ENCODE measurements around the gene CRABP2.

The CRABP2 gene

DNA sequence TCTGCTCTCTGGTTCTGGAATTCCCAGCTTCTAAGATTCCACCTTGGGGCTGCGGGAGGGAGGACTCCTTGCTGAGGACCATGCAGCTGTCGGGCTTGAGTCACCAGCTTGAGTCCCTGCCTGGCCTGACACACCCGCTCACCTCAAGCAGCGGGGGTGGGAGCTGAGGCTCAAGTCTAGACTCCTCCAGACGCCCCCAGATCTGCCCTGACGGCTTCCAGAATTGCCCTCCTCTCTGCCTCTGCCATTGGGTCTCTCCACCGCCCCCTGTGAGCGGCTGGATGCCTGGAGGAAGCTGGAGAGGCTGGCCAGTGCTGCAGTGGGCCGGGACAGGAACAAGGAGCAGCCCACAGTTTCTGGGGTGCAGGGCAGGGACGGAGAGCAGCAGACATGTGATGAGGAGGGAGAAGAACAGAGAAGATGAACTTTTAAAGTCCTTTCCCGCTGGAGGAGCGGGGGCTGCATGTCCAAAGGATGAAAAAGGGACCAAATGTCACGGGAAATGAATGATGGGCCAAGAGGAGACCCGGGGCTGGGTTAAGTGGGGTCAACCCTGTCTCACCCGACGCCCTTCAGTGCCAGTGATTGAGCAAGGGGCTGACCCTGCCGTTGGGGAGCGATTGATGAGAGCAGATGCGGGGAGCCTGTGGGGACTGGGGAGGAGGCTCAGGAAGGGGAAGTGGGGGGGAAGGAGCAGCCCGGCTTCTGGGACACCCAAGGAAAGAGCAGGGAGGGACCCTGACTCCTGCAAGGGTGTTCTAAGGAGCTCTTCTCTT is 13.5 kb downstream of the CRABP2 start:
- FAIRE-seq (no peak), DNase-seq (ENCODE audit: low spot score) (peak; percentile 60)

DNA sequence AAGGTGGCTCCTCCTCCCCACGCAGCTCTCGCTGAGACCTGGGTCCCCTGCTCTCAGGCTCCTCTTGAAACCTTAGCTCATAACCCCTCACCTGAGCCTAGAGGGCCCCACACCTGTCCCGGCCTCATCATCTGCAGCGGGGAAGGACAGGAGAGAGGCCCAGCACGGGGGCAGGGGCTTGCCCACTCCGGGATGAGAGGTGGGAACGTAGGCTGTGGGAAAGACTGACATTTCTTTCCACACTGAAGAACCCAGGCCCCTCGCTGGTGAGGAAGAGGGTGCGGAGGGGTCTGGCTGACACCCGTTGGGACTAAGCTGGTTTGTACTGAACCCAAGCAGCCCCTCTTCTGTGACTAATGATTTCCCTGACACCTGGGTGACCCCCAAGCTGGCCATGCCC is 14.2 kb downstream of the CRABP2 start:
- FAIRE-seq (no peak), DNase-seq (ENCODE audit: low spot score) (no peak)

DNA sequence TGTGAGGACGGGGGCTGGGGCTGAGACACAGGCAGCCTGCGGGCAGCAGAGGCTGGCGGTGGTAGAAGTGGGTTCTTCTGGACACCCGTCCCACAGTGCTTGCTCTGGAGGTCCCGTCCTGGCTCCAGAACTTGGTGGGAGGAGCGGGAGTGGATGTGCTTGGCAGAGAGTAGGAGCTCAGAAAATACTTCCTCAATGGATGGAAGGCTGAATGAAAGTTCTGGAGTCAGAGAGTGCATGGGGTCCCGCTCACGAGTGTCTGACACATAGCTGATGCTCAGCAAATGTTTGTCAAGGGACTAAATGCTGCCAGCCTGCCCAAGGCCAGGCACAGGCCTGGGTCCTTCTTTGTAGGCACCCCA is 14.7 kb downstream of the CRABP2 start:
- no peak for FAIRE-seq
- no peak for DNase-seq (ENCODE audit: low spot score)

DNA sequence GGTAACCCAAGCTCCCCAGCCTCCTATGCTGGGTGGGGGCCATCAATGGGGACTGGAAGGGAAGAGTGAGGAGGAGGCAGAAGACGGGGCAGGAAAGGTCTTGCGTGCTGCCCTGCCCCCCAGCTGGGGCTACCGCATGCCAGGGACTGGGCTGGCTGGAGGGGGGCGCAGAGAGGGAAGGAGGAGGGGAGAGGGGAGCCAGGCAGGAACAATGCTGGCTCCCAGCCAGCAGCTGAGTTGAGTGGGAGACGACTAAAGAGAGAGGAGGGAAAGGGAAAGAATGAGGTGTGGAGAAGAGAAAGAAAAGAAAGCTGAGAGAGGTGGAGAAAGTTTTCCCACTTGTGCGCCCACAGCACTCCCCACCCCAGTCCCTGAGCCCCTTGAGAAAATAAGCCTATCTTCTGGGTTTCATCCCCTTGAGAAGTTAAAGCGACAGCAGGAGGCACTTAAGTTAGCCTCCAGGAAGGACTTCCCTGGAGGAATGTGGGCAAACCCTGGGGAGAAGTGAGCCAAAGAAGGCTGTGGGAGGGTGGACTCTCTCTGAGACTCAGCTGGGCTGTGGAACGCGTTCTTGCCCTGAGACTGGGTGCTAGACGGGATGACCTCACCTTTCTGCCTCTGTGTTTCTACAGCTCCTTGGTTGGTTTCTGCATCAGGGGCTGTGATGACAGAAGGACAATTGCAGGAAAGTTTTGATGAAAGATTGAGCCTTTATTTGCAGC is 15.3 kb downstream of the CRABP2 start:
- DNase-seq (ENCODE audit: low spot score) (peak; percentile 20), FAIRE-seq (no peak)

DNA sequence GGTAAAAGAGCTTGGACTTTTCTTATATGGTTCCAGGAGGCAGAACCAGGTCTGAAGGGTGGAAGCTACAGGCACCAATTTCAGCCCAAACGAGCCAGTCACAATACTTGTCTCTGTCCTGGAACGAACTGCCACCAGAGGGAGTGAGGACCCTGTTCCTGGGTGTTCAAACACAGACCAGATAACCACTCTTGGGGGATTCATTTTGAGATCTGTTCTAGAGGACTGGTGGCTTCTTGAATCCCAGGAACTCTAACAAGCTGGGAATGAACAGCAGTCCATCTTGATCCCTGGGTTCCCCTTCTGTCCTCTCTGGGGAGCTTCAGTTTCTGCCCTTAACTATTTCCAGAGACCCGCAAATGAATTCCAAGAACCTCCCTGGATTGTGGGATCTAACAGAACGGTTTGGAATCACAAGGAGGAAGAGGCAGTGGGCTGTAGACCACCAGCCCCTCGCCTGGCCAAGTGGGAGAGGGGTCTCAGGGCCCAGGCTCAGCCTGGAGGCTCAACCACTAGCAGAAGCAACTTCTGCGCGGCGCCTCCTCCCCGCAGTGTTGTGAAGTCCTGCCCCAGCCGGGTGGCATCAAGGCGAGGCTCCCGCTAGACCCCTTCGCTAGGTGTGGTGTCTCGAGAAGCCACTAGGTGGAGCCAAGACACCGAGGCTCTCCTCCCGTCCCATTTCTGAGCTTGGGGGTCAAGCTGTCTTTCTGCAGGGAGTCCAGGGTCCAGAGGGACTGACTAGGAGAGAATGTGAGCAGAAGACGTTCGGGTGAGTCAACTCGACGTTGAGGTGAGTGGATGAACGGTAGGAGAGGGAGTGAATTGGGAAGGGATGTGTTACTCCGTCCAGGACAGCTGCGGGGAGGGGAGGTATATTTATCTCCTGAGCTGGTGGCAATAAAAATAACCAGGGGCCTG is 16.1 kb downstream of the CRABP2 start:
- FAIRE-seq (no peak), DNase-seq (ENCODE audit: low spot score) (peak; percentile 76)

DNA sequence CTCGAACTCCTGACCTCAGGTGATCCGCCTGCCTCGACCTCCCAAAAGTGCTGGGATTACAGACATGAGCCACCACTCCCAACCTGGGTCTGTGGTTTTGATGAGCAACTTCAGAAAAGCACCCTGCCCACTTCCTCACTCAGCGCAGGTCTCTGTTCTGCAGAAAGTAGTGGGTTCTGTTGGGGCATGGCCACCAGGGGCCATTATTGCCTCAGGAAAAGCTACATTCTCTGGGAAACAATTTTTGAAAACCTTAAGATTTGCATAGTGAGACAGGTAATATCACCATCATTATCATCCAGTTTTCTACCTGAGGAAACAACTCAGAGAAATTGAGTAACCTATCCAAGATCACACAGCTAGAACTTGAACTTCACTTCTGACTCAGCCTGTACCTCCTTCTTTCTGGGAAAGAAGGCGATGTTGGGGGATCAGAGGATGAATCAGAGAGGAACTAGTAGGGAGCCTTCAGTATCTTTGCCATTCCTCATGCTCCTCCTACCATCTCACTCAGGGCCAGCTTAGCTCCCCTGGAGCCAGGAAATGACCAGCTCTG is 21.1 kb downstream of the CRABP2 start:
- DNase-seq (ENCODE audit: low spot score) (peak; percentile 56), FAIRE-seq (peak; percentile 45)

DNA sequence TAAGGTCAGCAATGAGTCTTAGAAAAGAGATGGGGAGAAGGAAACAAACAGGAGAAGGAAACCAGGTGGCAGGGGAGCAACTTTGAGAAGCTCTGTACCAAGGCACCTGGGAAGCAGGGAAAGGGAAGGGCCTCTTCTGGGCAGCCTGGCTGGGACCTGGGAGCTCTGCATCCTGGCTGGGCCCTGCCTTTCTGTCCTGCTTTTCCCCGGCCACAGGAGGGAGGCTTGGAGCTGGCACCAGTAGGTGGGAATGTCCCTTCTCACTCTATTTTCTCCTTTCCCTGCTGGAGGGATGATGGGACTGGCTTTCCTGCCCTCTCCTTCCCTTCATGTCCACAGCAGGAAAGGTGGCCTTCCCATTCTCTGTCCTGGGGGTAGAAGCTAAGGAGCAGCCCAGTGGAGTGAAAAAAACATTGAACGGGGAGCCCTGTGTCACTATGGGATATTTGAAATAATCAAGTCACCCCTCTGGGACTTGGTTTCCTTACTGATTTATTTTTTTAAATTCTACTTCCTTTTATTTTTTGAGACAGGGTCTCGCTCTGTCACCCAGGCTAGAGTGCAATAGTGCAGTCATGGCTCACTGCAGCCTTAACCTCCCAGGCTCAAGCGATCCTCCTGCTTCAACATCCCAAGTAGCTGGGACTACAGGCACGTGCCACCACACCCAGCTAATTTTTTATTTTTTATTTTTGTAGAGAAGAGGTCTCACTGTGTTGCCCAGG is 23.1 kb downstream of the CRABP2 start:
- DNase-seq (ENCODE audit: low spot score) (no peak), FAIRE-seq (no peak)

DNA sequence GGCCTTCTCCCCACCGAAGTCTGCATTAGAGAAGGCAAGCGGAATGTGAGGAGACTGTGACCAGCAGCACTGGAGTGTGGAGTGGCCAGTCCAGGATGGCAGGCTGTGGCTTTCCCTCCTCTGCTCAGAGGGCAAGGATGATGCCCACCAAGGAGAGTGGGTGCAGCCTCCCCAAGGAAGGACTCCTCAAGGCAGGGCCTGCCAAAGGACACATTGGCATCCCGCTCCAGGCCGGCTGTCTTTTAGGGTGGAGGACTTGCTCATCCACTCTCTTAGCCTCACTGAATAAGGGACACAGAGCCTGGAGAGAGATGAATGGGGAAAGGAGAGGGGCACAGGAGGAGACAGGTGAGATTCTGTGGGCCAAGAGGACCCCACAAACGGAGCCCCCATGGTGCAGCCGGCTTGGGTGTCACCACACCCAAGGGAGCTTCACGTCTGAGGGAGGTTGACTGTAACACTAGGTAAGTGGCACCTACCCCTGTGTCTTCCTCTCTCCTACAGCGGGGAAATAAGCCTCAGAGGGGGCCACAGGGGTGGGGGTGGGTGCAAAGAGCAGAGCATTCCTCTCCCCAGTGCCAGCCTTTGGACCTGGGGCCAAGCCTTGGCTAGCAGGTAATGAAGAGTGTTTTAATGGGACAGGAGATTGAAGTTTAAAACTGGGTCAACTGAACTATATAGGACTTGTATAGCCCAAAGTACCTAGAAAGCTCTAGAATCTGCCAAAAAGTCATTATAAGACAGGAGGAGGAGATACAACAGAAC is 24.0 kb downstream of the CRABP2 start:
- FAIRE-seq (no peak), DNase-seq (ENCODE audit: low spot score) (no peak)

DNA sequence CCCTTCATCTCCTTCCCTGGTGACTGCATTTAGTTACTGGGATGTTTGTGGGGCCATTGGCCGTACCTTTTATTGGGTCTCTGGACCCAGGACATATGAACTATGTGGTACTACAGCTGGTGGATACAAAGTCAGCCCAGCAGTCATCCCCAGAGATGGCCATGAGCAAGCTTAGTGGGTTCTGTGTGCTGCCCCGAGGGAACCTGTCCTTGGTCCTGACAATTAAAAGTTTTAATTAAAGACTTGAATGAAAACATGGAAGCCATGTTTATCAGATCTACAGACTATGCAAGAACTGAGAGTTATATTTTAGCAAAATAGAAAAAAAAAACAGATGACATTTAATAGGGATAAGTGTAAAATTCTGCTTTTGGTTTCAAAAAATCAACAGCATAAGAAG is 25.3 kb downstream of the CRABP2 start:
- DNase-seq (ENCODE audit: low spot score) (no peak), FAIRE-seq (no peak)

DNA sequence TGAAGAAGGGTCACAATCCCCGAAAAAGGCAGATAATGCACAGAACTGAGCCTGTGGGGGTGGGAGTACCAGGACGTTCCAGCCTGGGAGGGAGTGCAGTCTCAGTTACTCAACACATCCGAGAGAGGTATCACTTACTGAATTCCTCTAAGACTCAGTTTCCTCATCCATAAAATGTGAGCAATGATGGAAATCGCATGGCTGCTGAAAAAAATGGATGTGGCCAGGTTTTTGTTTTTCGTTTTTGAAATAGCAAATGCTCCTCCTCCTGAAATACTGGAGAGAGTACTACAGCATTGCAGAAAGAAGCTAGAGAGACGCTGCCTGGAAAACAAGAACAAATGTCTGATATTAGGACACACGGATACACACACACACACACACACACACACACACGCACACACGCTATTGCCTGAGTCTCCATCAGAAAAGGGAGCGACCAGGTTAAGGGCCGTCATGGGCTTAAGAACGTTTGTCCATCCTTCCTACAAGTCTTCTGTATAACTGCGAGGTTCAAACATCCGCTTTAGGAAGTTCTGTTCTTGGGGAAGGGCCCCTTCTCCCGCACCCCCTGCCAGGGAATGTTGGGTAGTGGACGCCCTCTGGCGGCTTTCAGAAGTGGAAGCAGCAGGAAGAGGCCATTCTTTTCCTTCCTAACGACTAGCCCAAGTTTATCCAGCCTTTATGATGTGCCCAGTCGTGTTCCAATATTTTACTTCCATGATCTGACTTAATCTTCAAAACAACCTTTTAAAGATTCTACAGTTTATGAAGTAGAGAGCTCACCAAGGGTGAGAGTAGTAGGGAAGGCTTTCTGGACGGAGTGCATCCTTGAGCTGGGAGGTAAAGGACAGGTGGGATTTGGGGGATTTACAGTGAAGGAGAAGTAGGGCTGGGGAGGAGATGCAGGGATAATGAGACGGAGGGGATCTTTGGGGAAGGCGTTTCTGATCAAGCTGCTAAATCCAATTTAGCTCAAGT is 27.5 kb downstream of the CRABP2 start:
- DNase-seq (ENCODE audit: low spot score) (peak; percentile 49), FAIRE-seq (peak; percentile 42)

DNA sequence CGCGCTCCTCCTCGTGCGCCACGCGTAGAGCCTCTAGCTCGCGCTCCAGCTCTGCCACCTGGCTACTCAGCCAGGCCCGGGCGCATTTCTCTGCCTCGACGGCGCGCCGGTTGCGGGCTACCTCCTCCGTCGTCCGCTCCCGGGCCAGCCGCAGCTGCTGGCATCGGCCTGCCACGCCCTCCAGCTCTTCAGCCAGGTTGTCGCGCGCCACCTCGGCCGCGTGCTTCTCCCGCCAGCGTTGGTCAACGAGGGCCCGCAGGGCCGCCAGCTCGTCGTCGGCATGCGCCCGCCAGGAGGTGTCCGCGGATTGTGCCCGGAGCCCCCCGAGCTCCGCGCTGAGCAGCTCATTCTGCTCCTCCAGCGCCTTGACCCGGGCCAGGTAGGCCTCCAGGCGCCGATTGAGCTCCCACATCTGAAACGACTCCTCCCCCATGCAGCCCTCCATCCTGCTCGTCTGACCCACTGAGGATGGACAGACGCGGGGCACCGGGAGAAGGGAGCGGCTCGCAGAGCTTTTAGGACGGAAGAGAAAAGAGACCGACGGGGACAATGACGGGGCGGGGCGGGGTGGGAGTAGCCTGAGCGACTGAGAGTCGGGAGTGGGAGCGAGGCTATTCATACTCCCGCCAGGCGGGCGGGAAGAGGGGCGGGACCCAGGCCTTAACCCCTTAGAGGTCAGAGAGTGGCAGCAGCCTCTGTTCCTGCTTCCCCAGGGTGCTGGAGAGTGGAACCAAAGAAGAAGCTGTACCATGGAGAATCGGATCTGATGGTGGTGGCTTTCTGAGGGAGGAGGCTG is 28.4 kb downstream of the CRABP2 start, which contains the start of gene NES:
Gene NES, minus strand, starts transcription at position 588 of the 796 bp plus-strand sequence. Its CDS starts 143 bp downstream, at position 445.
- DNase-seq (ENCODE audit: low spot score) (no peak), FAIRE-seq (no peak)

DNA sequence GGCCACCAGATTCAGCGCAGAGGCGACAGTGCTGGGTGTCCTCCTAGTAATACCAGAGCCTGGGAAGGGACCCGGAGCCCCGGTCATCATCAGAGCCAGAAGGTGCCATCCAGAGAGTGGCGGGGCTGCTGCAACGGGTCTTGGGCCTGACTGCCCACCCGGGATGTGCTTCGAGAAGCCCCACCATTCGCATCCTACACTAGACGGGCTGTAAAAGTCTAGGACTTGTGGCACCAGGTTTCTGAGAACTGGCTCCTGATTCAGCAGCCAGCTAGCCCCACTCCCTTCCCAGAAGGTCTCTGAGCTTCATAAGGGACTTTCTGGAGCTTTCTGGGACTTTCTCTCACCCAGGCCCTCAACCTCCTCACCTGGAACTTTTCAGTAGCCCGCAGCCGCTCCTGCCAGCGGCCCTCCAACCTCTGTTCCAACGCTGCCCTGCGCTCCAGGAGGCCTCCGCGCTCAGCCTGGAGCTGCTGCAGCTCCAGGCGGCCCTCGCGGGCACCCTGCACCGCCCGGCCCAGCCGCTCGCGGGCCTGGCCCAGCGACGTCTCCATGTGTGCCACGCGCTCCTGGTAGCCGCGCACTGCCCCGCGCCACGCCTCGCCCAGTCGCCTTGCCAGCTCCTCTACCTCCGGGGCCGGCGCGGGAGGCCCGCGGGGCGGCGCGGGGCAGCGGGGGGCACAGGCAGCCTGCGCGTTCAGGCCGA is 29.1 kb downstream of the CRABP2 start:
- FAIRE-seq, result no peak

DNA sequence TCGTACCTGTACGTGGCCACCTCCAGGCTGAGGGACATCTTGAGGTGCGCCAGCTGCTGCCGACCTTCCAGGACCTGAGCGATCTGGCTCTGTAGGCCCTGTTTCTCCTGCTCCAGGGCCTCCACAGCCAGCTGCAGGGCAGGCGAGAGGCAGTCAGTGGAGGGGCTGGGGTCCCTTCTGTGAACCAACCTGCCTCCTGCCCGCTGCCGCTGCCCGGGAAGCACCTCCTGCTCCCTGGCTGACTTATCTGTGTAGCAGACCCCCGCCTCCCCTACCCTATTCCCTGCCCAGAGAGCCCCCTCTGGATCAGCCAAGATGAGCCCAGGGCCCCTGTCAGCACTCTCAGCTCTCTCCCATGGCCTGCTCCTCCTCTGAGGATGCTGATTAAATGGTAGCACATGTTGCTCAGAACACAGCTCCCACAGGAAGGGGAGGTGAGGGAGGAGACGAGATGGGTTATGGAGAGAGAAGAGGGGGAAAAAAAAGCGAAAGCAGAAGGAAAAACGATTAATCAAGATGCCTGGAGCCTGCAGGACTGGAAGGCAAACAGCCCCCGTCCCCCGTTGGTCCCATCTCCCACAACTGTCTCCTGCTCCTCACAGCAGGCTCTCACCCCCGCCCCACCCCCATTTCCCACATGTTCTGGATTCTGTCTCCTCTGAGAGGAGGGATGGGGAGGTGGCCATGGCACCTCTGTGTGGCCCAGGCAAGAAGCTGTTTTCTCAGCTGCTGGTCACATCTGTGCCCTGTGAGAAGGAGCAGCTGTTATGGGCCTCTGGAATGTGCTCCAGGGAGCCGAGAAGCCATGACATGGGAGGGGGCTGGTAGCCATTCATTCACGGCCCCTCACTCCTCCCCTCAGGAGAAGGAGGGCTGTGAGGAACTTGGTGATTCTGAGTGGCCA is 29.9 kb downstream of the CRABP2 start:
- no peak for DNase-seq (ENCODE audit: low spot score)

More for the DNA sequence above, 29.1 kb downstream of the CRABP2 start:
- DNase-seq (ENCODE audit: low spot score), result no peak

DNA sequence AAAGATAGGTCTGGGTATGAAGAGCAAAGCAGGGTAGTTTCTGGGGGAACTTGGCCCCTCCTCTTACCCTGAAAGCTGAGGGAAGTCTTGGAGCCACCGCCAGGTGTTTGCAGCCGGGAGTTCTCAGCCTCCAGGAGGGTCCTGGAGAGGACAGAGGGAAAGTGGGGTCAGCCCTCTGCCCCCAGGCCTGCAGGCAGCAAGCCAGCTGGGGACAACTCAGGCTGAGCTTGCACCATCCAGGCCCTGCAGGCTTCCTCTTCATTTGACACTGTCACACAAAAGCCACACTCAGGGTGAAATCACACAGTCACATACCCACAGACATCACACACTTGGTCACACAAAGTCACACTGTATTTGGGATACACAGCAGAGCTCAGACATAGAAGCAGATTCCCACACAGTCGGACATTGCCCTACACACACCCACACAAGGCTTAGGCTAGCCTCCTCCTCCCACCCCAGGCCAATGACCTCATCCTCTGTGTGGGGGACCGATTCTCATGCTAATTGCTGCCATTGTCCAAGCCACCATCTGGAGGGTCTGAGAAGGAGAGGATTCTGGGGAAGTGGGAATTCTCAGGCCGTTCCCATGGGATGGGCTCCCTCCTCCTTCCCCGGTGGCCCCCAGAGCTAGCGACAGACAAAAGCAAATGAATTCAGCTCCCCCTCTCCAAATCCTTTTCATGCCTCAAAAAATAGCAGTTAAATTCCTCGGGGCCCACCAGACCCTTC is 31.8 kb downstream of the CRABP2 start:
- no peak for DNase-seq (ENCODE audit: low spot score)
- FAIRE-seq, result no peak

More for the DNA sequence above, 29.9 kb downstream of the CRABP2 start:
- FAIRE-seq, result no peak

DNA sequence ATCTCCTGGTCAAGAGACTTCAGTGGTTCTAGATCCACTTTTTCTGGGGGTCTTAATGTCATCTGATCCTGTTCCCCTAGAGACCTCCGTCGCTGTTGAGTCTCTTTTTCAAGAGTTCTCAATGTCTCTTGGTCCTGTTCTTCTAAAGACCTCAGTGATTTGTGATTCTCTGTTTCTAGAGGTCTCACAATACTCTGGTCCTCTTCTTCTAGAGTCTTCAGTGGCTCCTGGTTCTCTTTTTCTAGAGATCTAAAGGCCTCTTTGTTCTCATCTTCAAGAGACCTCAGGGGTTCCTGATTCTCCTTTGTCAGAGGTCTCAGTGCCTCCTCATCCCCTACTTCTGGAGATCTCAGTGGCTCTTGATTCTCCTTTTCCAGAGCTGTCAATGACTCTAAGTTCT is 33.6 kb downstream of the CRABP2 start:
- DNase-seq (ENCODE audit: low spot score) (no peak), FAIRE-seq (no peak)

DNA sequence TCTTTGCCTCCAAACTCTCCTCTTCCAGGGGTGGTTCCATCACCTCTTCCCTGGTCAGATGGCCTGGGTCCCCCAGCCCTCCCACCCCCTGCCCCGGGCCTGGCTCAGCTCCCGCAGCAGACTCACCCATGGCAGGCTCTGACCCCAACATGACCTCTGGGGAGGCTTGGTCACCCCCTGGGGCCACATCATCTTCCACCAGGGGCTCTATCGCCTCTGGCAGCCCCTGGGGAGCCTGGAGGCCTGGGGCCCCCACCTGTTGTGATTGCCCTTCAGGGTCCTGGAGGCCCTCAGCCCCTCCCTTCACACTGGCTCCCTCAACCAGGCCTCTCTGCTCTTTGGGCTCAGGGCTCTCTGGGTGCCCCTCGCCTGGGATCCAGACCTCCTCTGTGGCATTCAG is 34.6 kb downstream of the CRABP2 start:
- no peak for FAIRE-seq
- DNase-seq (ENCODE audit: low spot score), result no peak
